Ectodermal cell (in vitro differentiated cells): ENCODE measurements around the gene INSM1.
"Not testable (repeated sequence)": the region's sequence is repeated elsewhere in the genome, so short reads cannot be mapped to it uniquely, and the experiment has no call there.

Experiments used
- H3K27ac ChIP-seq: 2 replicates; pipeline ENCODE4 v1.7.0; 2013; ENCODE audit warnings: mild to moderate bottlenecking, low read depth, low read length; ENCODE audit not compliant: insufficient read depth, poor library complexity, severe bottlenecking
- H3K27me3 ChIP-seq: 2 replicates; pipeline ENCODE4 v1.7.0; 2013; ENCODE audit warnings: mild to moderate bottlenecking, low read length; ENCODE audit not compliant: insufficient read depth, control insufficient read depth, poor library complexity, severe bottlenecking
- H3K36me3 ChIP-seq: one replicate; pipeline ENCODE4 v1.7.0; 2013; ENCODE audit warnings: low read length; ENCODE audit not compliant: control insufficient read depth, insufficient read depth
- H3K4me1 ChIP-seq: one replicate; pipeline ENCODE4 v1.7.0; 2013; ENCODE audit warnings: low read length; ENCODE audit not compliant: control insufficient read depth, insufficient read depth
- H3K4me3 ChIP-seq: 2 replicates; pipeline ENCODE4 v1.7.0; 2013; ENCODE audit warnings: low read depth, low read length, control low read depth; ENCODE audit not compliant: insufficient read depth
- H3K9me3 ChIP-seq: 2 replicates; pipeline ENCODE4 v1.7.0; 2013; ENCODE audit warnings: mild to moderate bottlenecking, low read length, moderate library complexity; ENCODE audit not compliant: control insufficient read depth
- whole genome bisulfite sequencing, 2 experiments: methylation state at CpG; one replicate each; pipeline ENCODE4 v1.1.7; 2013; ENCODE audit warnings: missing lambda C conversion rate in 2 of 2; 5-methylcytosine and 5-hydroxymethylcytosine counted together

INSM1 gene

GRCh38 chr20:20334489-20334888, 33.4 kb upstream of the INSM1 start:
- Histone ChIP-seq H3K4me3 (no peak overlapping the region), H3K9me3 (no peaks in the 10 kb centered on the region), H3K36me3 (no peaks in the 10 kb centered on the region), H3K27ac (no peak overlapping the region), H3K27me3 (no peaks in the 10 kb centered on the region), H3K4me1 (no peaks in the 10 kb centered on the region)
- 90% methylated on average over 5 of the region's 5 CpGs for WGBS, 2 experiments

GRCh38 chr20:20338133-20338730, 29.7 kb upstream of the INSM1 start:
- Histone ChIP-seq H3K36me3 (no peaks in the 10 kb centered on the region), H3K4me3 (no peak overlapping the region), H3K9me3 (no peaks in the 10 kb centered on the region), H3K27me3 (no peaks in the 10 kb centered on the region), H3K27ac (no peak overlapping the region), H3K4me1 (no peaks in the 10 kb centered on the region)
- WGBS, 2 experiments = 91 to 94% methylated on average over 14 of the region's 14 CpGs

DNA sequence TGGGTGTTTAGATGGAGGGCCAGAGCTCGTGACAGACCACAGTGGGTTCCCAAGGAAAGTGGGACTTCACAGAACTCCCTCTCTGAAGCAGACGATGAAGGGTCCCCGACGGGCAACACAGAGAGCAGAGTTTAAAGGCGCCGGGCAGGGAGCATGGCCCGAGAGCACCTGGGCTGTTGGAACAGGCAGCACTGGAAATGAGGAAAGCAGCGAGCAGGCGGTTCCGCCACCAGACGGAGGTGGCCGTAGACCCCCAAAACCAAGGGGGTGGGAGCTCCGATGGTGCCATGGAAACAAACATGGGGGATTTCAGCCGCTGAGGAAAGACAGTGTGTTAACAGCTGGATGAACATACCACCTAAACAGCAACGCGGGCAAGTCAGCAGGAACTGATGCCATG, 27.5 kb upstream of the INSM1 start:
- WGBS, 2 experiments = 92 to 93% methylated on average over 16 of the region's 16 CpGs
- Histone ChIP-seq H3K4me3 (no peak overlapping the region), H3K4me1 (no peaks in the 10 kb centered on the region), H3K27me3 (no peaks in the 10 kb centered on the region), H3K27ac (no peak overlapping the region), H3K9me3 (no peaks in the 10 kb centered on the region), H3K36me3 (no peaks in the 10 kb centered on the region)

DNA sequence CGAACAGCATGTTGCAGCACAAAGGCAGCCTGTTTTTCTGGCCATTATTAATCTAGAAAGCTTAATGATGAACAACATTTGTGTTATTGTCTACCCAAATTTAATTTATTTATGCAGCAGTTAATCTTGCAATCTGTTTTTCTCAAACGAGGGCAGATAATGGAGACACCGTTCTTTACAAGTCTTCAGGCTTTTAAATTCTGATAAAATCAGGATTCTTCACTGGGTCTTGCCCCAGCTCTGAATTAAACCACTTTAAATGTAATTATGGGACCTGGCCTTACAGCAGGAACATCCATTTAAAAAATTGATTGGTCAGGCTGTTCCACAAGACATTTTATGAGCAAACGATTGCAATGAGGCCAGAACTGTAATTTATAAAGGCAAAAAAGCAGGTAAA, 26.5 kb upstream of the INSM1 start:
- Histone ChIP-seq H3K27me3 (no peaks in the 10 kb centered on the region), H3K4me1 (no peaks in the 10 kb centered on the region), H3K36me3 (no peaks in the 10 kb centered on the region), H3K4me3 (no peak overlapping the region), H3K27ac (no peak overlapping the region), H3K9me3 (no peaks in the 10 kb centered on the region)
- 93 to 96% methylated on average over 4 of the region's 4 CpGs for WGBS, 2 experiments

GRCh38 chr20:20342066-20342465, 25.8 kb upstream of the INSM1 start:
- no peaks in the 10 kb centered on the region for H3K9me3 ChIP-seq
- no peaks in the 10 kb centered on the region for H3K4me1 ChIP-seq
- H3K4me3 ChIP-seq = no peak overlapping the region
- 95 to 96% methylated on average over 5 of the region's 5 CpGs for WGBS, 2 experiments
- H3K36me3 ChIP-seq = no peaks in the 10 kb centered on the region
- no peak overlapping the region for H3K27ac ChIP-seq
- H3K27me3 ChIP-seq = no peaks in the 10 kb centered on the region

GRCh38 chr20:20343932-20344331, 24.0 kb upstream of the INSM1 start:
- Histone ChIP-seq H3K4me1 (no peaks in the 10 kb centered on the region), H3K9me3 (no peaks in the 10 kb centered on the region), H3K27me3 (no peaks in the 10 kb centered on the region), H3K4me3 (no peak overlapping the region), H3K36me3 (no peaks in the 10 kb centered on the region), H3K27ac (no peak overlapping the region)
- 85 to 86% methylated on average over 7 of the region's 7 CpGs for WGBS, 2 experiments

- Histone ChIP-seq H3K27me3 (no peaks in the 10 kb centered on the region), H3K27ac (no peak overlapping the region), H3K9me3 (no peaks in the 10 kb centered on the region), H3K4me3 (no peak overlapping the region), H3K4me1 (no peaks in the 10 kb centered on the region), H3K36me3 (no peaks in the 10 kb centered on the region)
- 93 to 100% methylated on average over 2 to 3 of the region's 4 CpGs for WGBS, 2 experiments
Measured at GRCh38 chr20:20344476-20344875, 23.4 kb upstream of the INSM1 start.

- Histone ChIP-seq H3K27me3 (peaks cover 2% of the 10 kb centered on the region), H3K4me1 (no peaks in the 10 kb centered on the region), H3K27ac (no peak overlapping the region), H3K4me3 (no peak overlapping the region), H3K9me3 (no peaks in the 10 kb centered on the region), H3K36me3 (no peaks in the 10 kb centered on the region)
- WGBS, 2 experiments = 98 to 100% methylated on average over 1 to 3 of the region's 3 CpGs
Measured at GRCh38 chr20:20353576-20353975, 14.3 kb upstream of the INSM1 start.

DNA sequence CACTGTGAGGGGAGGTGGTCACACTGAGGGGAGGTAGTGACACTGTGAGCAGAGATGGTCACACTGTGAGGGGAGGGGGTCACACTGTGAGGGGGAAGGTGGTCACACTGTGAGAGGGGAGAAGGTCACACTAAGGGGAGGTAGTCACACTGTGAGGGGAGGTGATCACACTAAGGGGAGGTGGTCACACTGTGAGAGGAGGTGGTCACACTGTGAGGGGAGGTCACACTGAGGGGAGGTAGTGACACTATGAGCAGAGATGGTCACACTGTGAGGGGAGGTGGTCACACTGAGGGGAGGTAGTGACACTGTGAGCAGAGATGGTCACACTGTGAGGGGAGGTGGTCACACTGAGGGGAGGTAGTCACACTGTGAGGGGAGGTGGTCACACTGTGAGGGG, 12.4 kb upstream of the INSM1 start:
- H3K9me3 ChIP-seq, H3K4me3 ChIP-seq, H3K36me3 ChIP-seq: not testable (repeated sequence)

DNA sequence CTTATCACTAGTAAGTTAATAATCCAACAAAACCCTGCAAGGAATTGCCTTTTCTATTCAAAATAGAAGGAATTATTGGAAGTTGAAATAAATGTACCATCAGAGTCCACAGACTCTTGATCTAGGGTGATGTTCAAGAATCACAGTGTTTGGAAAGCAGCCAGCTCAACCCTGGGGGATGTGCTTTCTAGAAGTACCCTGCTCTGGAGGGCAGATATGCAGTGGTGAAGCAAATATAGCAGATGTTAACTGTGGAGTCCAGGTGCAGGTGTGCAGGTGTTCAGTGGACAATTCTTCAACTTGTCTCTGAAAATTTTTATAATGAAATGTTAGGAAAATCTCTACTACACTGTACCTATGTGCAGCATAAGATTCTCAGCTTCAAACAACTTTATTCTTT, 9.1 kb upstream of the INSM1 start:
- Histone ChIP-seq H3K4me3 (no peak overlapping the region), H3K36me3 (no peaks in the 10 kb centered on the region), H3K9me3 (no peaks in the 10 kb centered on the region), H3K27me3 (peaks cover 53% of the 10 kb centered on the region), H3K4me1 (peaks cover 12% of the 10 kb centered on the region), H3K27ac (no peak overlapping the region)

More for the DNA sequence above, 12.4 kb upstream of the INSM1 start:
- H3K27ac ChIP-seq, H3K4me1 ChIP-seq: not testable (repeated sequence)
- peaks cover 20% of the 10 kb centered on the region for H3K27me3 ChIP-seq

DNA sequence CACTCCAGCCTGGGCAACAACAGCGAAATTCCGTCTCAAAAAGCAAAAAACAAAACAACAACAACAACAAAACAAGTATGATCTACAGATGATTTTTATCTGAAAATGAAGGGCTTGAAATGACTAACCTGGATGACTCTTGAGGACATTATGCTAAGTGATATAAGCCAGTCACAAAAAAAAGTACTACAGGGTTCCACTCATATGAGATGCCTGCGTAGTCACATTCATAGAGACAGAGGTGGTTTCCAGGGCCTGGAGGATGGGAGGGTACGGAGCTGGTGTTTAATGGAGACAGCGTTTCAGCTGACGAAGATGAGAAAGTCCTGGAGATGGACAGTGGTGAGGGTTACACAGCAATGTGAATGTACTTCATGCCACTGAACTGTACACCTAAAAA, 8.3 kb upstream of the INSM1 start:
- H3K4me1 ChIP-seq = peaks cover 16% of the 10 kb centered on the region
- no peak overlapping the region for H3K27ac ChIP-seq
- 89 to 90% methylated on average over 6 of the region's 6 CpGs for WGBS, 2 experiments
- H3K36me3 ChIP-seq = no peaks in the 10 kb centered on the region
- H3K9me3 ChIP-seq = no peaks in the 10 kb centered on the region
- H3K27me3 ChIP-seq = peaks cover 61% of the 10 kb centered on the region
- H3K4me3 ChIP-seq = no peak overlapping the region
